ENCODE results near the gene SCRT2.
"Not testable (repeated sequence)": the region's sequence is repeated elsewhere in the genome, so short reads cannot be mapped to it uniquely, and the experiment has no call there.

SCRT2 gene

DNA sequence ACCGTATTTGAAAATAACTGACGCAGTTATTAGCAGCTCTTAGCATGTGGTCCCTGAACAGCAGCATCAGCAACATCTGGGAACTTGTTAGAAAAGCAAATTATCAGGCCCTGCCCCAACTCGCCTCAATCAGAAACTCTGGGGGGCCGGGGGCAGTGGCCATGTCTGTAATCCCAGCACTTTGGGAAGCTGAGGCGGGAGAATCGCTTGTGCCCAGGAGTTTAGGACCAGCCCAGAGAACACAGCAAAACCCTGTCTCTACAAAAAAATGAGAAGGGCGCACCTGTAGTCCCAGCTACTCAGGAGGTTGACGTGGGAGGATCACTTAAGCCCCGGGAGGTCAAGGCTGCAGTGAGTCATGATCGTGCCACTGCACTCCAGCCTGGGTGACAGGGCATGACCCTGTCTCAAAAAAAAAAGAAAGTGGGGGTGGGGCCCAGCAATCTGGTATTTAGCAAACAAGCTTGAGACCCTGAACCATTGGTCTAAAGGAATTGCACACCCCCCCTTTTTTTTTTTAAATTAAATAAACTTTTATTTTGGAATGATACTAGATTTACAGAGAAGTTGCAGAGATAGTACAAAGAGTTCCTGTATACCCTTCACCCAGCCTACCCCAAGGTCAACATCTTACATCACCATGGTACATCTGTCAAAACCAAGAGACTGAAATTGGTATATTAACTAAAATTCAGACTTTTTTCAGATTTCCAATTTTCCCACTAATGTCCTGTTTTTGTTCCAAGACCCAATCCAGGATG lies 29.3 kb downstream of the SCRT2 start:
- TF ChIP-seq, protein P1, sequence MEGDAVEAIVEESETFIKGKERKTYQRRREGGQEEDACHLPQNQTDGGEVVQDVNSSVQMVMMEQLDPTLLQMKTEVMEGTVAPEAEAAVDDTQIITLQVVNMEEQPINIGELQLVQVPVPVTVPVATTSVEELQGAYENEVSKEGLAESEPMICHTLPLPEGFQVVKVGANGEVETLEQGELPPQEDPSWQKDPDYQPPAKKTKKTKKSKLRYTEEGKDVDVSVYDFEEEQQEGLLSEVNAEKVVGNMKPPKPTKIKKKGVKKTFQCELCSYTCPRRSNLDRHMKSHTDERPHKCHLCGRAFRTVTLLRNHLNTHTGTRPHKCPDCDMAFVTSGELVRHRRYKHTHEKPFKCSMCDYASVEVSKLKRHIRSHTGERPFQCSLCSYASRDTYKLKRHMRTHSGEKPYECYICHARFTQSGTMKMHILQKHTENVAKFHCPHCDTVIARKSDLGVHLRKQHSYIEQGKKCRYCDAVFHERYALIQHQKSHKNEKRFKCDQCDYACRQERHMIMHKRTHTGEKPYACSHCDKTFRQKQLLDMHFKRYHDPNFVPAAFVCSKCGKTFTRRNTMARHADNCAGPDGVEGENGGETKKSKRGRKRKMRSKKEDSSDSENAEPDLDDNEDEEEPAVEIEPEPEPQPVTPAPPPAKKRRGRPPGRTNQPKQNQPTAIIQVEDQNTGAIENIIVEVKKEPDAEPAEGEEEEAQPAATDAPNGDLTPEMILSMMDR (IDR thresholded peaks at IDR 0.05; ENCODE audit: unreplicated experiment in 3 of 3), result no peak
- no peaks in the 10 kb centered on the region for H3K9me3 Mint-ChIP-seq

DNA sequence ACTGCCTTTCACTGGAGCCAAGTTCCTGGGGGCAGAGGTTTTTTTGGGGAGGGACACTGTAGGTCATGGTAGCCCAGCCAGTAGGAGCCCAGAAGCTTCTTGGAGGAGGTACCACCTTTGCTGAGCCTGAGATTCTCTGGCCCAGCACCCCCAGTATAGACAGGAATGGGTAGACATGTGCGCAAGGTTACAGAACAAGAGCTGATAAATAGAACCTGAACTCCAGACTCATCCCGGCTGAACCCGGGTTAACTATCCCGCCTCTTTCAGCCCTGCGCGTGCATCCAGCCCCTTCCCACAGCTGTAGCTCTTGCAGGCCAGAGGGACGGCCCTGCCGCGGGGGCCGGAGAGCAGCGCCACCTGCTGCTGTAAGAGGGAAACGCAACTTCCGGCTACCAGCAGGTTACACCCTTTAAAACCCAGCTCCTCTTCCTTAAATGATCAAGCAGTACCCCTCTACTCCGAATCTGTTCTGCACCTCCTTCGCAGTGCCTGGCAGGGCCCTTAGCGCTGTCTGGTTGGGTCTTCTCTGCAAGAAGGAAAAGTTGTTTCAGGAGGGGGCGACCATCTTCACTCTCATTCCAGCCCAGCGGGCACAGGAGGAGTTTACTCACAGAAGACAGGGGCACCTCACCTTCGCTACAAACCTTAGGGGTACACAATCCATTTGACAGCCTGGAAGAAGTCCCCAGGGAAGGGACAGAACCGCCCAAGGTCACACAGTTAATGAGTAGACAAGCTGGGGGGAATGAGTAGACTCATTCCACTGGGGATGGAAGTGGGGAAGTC lies 30.1 kb downstream of the SCRT2 start:
- peaks cover 28% of the 10 kb centered on the region for H3K36me3 Mint-ChIP-seq (ENCODE audit: low read depth)
- no peaks in the 10 kb centered on the region for H3K9me3 Mint-ChIP-seq
- no peak overlapping the region for H3K4me3 Mint-ChIP-seq
- peaks cover 10% of the 10 kb centered on the region for H3K4me1 Mint-ChIP-seq
- TF ChIP-seq, protein P1 (IDR thresholded peaks at IDR 0.05; ENCODE audit: unreplicated experiment in 3 of 3), result peak; percentile 95 to 96 (median 95)
- H3K27me3 Mint-ChIP-seq (ENCODE audit: low read depth), result peaks cover 6% of the 10 kb centered on the region
- H3K27ac Mint-ChIP-seq, result peak overlapping the region in 1 of 3 experiments; percentile 28

More for the DNA sequence above, 29.3 kb downstream of the SCRT2 start:
- H3K4me3 Mint-ChIP-seq, result no peak overlapping the region
- no peak overlapping the region for H3K27ac Mint-ChIP-seq
- peaks cover 32% of the 10 kb centered on the region for H3K36me3 Mint-ChIP-seq (ENCODE audit: low read depth)
- H3K4me1 Mint-ChIP-seq, result peaks cover 12% of the 10 kb centered on the region
- peaks cover 6% of the 10 kb centered on the region for H3K27me3 Mint-ChIP-seq (ENCODE audit: low read depth)

DNA sequence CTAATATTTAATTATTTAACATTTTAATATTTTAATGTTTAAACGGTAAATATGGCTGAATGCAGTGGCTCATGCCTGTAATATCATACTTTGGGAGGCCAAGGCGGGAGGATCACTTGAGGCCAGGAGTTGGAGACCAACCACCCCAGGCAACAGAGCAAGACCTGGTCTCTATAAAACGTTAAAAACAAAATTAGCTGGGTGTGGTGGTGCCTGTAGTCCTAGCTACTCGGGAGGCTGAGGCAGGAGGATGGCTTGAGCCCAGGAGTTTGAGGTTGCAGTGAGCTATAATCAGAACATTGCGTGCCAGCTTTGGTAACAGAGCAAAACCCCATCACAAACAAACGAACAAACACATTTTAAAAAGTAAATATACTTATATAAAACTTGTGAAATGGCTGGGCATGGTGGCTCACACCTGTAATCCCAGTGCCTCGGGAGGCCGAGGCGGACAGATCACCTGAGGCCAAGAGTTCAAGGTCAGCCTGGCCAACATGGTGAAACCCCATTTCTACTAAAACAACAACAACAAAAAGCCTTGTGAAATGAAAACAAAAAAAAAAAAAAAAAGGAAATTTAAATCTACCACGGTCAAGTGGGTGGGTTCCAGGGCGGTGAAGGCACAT lies 30.8 kb downstream of the SCRT2 start:
- TF ChIP-seq, protein P1 (IDR thresholded peaks at IDR 0.05; ENCODE audit: unreplicated experiment in 3 of 3), result no peak
- Mint-ChIP-seq H3K36me3 (ENCODE audit: low read depth) (peaks cover 25% of the 10 kb centered on the region), H3K4me3 (no peak overlapping the region), H3K9me3 (no peaks in the 10 kb centered on the region), H3K27ac (no peak overlapping the region), H3K4me1 (peaks cover 10% of the 10 kb centered on the region), H3K27me3 (ENCODE audit: low read depth) (peaks cover under 1% of the 10 kb centered on the region)

DNA sequence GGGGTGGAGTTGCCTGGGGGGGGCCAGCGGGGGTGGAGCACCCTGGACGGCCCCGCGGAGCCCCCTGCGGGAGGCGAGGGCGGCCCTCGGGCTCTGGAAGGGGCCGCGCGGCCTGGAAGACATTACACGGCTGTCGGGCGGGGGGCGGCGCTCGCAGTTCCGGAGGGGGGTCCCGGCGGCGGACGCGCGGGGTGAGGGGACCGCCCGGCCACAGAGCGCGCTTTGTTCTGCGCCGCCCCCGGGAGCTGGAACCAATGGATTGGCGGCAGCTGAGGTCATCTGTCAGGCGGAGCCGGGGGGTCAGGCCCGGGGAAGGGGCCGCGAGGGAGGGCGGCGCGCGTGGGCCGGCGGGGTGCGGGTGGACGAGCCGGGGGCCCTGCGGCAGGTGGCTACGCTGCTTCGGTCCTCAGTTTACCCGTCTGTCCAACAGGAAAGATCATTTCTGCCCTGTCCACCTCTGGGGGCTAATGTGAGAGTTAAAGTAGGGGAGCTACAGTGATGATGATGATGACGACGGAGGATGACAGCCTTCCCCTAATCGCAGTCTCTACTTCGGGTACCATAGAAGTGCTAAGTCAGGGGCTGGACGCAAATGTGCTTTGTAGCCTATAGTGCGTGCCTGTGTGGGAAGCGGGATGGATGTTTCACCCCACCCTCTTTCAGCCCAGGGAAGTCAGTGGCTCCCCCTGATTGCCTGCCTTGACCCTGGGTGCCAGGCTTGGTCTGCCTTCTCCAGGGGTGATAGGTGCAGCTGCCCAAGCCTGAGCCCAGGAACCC lies 33.0 kb downstream of the SCRT2 start:
- Mint-ChIP-seq H3K4me3 (peak overlapping the region; percentile 45 to 80 (median 78)), H3K4me1 (peaks cover 10% of the 10 kb centered on the region), H3K27me3 (ENCODE audit: low read depth) (peaks cover 3% of the 10 kb centered on the region), H3K9me3 (no peaks in the 10 kb centered on the region), H3K27ac (peak overlapping the region; percentile 50 to 85 (median 79)), H3K36me3 (ENCODE audit: low read depth) (peaks cover 5% of the 10 kb centered on the region)
- TF ChIP-seq, protein P1 (IDR thresholded peaks at IDR 0.05; ENCODE audit: unreplicated experiment in 3 of 3), result no peak

DNA sequence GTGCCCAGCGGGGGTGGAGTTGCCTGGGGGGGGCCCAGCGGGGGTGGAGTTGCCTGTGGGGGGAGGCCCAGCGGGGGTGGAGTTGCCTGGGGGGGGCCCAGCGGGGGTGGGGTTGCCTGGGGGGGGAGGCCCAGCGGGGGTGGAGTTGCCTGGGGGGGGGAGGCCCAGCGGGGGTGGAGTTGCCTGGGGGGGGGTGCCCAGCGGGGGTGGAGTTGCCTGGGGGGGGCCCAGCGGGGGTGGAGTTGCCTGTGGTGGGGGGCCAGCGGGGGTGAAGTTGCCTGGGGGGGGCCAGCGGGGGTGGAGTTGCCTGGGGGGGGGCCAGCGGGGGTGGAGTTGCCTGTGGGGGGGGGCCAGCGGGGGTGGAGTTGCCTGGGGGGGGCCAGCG lies 33.6 kb downstream of the SCRT2 start:
- not testable (repeated sequence) for H3K4me3 Mint-ChIP-seq; H3K27me3 Mint-ChIP-seq (ENCODE audit: low read depth); H3K4me1 Mint-ChIP-seq; H3K36me3 Mint-ChIP-seq (ENCODE audit: low read depth); H3K9me3 Mint-ChIP-seq; H3K27ac Mint-ChIP-seq

DNA sequence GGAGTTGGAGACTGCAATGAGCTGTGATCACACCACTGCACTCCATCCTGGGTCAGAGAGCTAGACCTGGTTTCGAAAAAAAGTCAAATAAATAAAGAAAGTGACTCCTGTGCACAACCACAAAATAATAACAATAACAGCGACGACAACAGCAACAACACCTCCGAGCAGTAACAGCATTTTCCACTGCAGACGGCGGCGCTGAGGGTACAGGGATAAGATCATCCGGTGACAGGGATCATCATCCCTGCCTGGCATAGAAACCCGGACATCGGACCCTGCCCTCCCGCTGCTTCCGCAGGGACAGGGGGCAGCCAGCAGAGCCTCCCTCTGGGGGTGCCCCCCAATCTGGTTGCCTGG lies 34.1 kb downstream of the SCRT2 start:
- Mint-ChIP-seq H3K36me3 (ENCODE audit: low read depth) (no peaks in the 10 kb centered on the region), H3K9me3 (no peaks in the 10 kb centered on the region), H3K4me1 (peaks cover 10% of the 10 kb centered on the region), H3K4me3 (peak overlapping the region; percentile 69 to 79 (median 76)), H3K27ac (peak overlapping the region; percentile 68 to 90 (median 88)), H3K27me3 (ENCODE audit: low read depth) (peaks cover 3% of the 10 kb centered on the region)
- TF ChIP-seq, protein P1 (IDR thresholded peaks at IDR 0.05; ENCODE audit: unreplicated experiment in 3 of 3), result no peak
